Breast epithelium (tissue), 4 donors: Measurements from ENCODE around the gene MRGPRG. TPM values are rescaled to one million over a fixed set of nuclear protein-coding genes. Genes with fewer than 3 reads are reported as not detected.

Experiments used
- DNase-seq, 2 donors: peaks; one replicate each; pipeline ENCODE4 v3.0.0-alpha.2; 2019; ENCODE audit warnings: low spot score in 2 of 2
- H3K27ac ChIP-seq, 2 donors: fragments of 200-600 bp; sonication (generic) in 1 of 2; one replicate each; pipeline ENCODE4 v1.5.1; 2016 to 2019; ENCODE audit warnings: mild to moderate bottlenecking in 1 of 2
- H3K27me3 ChIP-seq, 2 donors: fragments of 200-600 bp; sonication (generic) in 1 of 2; one replicate each; pipeline versions ENCODE4 v1.5.1 to v1.6.0; 2017 to 2019; ENCODE audit warnings: control low read depth in 1 of 2, mild to moderate bottlenecking in 1 of 2
- H3K36me3 ChIP-seq: fragments of 200-600 bp; one replicate; pipeline ENCODE4 v1.5.1; 2019
- H3K4me1 ChIP-seq, 2 donors: fragments of 200-600 bp; sonication (generic); one replicate each; pipeline ENCODE4 v1.5.1; 2016 to 2019; ENCODE audit warnings: control low read depth in 1 of 2
- H3K4me3 ChIP-seq, 3 donors: fragments of 200-600 bp; sonication (generic); 1 replicate in 2 of 3; 2 replicates in 1 of 3; pipeline ENCODE4 v1.5.1; 2016 to 2019; ENCODE audit warnings: mild to moderate bottlenecking in 3 of 3, moderate library complexity in 2 of 3
- H3K9me3 ChIP-seq, 2 donors: fragments of 200-600 bp; sonication (generic) in 1 of 2; one replicate each; pipeline ENCODE4 v1.5.1; 2016 to 2019; ENCODE audit warnings: control low read depth in 1 of 2
- POLR2A ChIP-seq: fragments of 450-650 bp; IDR thresholded peaks from one replicate; pipeline ENCODE4 v1.6.1; 2016; ENCODE audit warnings: antibody characterized with exemption, mild to moderate bottlenecking, moderate library complexity
- POLR2AphosphoS5 ChIP-seq, 3 donors: sonication (generic); formaldehyde crosslinking; IDR thresholded peaks; one replicate each; pipeline ENCODE4 v1.6.1; 2017; ENCODE audit warnings: antibody characterized with exemption in 3 of 3
- intact Hi-C: fragments of 100-400 bp; cut with DNase I; formaldehyde crosslinking; loops from one replicate; pipeline ENCODE4 v1.15.1; 2023; ENCODE audit warnings: low total_unique reads
- total RNA-seq, 3 donors: library from RNA; depleted of rRNA; stranded (reverse); fragments of >200 nt; gene quantifications; one replicate each; pipeline ENCODE4 v1.1.0, GENCODE V29; 2016
- TF ChIP-seq, protein P1 (sequence below), 3 donors: fragments of 450-650 bp; IDR thresholded peaks; one replicate each; pipeline ENCODE4 v1.5.1; 2016 to 2017; ENCODE audit warnings: antibody characterized with exemption in 3 of 3, mild to moderate bottlenecking in 3 of 3, moderate library complexity in 3 of 3

MRGPRG gene
- total RNA-seq, 3 donors from 2014 or later, result not detected

DNA sequence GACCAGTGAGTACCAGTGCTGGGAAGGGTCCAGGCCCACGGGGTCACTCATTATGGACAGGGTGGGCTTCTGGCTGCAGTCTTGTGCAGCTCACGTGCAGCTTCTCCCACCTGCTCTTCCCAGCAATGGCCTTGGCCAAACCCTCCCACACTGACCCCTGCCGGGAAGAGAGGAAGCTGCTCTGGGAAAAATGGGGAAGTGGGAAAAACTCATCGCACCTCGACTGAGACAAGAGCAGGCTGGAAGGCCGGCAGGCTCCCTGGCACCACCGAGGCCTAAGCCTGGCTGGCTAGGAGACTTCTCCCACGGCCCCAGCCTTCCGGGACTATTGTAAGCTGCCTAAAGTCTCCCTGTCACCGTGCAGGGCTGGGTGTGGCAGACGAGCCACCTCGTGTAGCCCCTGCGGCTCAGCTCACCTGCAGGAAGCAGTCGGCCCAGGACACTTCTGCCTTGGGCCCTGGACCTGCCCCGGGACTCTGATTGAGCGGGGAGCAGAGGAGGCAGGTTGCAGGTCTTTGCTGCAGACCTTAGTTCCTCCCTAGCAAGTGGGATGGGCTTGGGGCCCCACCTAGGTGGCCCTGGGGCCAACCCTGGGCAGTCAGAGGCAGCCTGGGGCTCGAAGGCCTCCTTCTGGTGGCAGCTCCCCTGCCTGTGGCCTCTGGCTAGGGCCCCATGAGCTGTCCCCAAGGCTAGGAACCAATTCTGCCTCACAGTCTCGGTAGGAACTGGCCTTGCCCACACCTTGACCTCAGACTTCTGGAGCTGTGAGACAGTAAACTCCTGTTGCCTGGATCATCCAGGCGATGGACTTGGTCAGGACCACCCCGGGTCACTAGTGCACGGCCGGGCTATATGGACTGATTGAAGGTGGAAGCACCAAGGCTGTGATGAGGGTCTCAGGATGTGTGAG lies 23.1 kb downstream of the MRGPRG start:
- no peaks in the 10 kb centered on the region for H3K36me3 ChIP-seq
- DNase-seq, result peak in 1 of 2 donors; percentile 36

DNA sequence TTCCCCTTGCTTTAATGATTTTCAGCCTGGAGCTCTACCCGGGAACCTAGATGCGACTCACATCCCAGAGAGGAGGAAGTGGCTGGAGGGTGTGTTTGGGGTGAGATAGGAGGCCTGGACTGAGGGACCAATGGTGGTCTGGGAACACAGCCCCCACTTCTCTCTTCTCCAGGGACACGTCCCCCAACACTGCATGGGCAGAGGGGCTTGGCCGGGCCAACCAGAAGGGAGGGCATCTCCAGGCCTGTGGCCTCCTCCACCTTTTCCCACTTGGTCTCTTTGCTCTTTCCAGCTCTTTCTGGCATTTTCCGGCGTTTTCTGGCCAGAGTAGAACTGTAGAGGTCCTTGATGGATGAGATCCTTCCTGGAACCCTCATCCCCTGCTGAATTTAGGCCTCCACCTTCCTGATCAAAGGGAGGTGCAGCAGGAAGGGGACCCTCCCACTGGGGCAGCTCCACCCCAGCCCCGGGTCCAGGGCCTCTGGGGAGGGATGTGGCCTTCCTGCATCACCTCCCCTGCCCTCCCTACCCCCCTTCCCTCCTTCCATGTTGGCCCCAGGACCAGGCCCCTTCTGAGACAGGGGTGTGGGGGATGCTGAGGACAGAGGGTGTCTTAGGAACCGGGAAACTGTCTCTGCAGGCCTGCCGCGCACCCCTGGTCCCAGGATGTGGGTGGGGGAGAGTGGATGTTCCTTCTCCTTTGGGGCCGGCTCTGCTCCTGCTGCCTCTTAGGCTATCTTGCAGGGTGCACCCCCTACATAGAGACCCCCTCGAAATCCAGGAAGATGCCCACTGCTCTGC lies 24.4 kb downstream of the MRGPRG start:
- Histone ChIP-seq H3K27ac (no peak overlapping the region), H3K27me3 (no peaks in the 10 kb centered on the region), H3K4me1 (no peaks in the 10 kb centered on the region), H3K4me3 (no peak overlapping the region), H3K36me3 (no peaks in the 10 kb centered on the region), H3K9me3 (no peaks in the 10 kb centered on the region)
- TF ChIP-seq, protein P1, sequence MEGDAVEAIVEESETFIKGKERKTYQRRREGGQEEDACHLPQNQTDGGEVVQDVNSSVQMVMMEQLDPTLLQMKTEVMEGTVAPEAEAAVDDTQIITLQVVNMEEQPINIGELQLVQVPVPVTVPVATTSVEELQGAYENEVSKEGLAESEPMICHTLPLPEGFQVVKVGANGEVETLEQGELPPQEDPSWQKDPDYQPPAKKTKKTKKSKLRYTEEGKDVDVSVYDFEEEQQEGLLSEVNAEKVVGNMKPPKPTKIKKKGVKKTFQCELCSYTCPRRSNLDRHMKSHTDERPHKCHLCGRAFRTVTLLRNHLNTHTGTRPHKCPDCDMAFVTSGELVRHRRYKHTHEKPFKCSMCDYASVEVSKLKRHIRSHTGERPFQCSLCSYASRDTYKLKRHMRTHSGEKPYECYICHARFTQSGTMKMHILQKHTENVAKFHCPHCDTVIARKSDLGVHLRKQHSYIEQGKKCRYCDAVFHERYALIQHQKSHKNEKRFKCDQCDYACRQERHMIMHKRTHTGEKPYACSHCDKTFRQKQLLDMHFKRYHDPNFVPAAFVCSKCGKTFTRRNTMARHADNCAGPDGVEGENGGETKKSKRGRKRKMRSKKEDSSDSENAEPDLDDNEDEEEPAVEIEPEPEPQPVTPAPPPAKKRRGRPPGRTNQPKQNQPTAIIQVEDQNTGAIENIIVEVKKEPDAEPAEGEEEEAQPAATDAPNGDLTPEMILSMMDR (IDR thresholded peaks at IDR 0.05), result no peak
- TF ChIP-seq POLR2AphosphoS5 (IDR thresholded peaks at IDR 0.05), result no peak
- no peak for TF ChIP-seq POLR2A
- intact Hi-C loops, result no loop called here
- DNase-seq, result no peak

More for the DNA sequence above, 23.1 kb downstream of the MRGPRG start:
- intact Hi-C loops, result no loop called here
- TF ChIP-seq, protein P1 (IDR thresholded peaks at IDR 0.05), result peak in 2 of 3 donors; percentile 11 to 24
- TF ChIP-seq POLR2AphosphoS5 (IDR thresholded peaks at IDR 0.05) (no peak), POLR2A (no peak)
- Histone ChIP-seq H3K27ac (no peak overlapping the region), H3K9me3 (no peaks in the 10 kb centered on the region), H3K4me1 (no peaks in the 10 kb centered on the region), H3K4me3 (no peak overlapping the region), H3K27me3 (peaks cover 0 to 3% of the 10 kb centered on the region in 2 donors)

DNA sequence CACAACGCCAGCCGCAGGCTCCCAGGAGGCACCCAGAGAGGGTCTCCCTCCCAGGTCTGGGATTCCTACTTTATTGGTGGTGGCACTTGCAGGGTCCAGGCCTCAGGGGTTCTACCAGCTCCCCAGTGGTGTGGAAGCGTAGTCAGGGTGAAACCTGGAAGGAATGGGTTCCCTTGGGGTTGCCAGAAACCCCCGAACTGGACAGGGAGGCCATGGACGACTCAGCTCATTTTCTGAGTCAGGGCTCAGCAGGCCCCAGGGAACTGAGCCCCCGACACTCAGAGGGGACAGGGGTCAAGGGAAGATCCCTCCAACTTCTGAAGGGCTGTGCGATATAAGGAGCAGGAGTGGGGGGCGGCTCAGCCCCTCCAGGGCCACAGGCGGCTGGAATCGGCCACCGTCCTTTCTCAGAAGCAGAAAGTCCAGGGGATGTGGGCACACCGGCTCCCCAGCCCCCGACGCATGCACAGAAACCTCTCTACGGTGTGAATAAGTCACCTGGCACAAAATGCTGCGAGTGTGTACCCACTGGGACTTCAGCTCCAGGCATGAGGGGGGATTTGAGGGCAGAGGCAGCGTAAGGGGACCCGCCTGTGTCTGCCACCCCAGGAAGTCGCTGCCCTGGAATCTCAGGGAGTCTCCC lies 25.1 kb downstream of the MRGPRG start:
- peak in 1 of 2 donors; percentile 44 for DNase-seq
- H3K9me3 ChIP-seq, result no peaks in the 10 kb centered on the region
- intact Hi-C loops, result no loop called here
- H3K4me1 ChIP-seq, result no peaks in the 10 kb centered on the region
- no peaks in the 10 kb centered on the region for H3K36me3 ChIP-seq
- H3K27ac ChIP-seq, result no peak overlapping the region
- no peaks in the 10 kb centered on the region for H3K27me3 ChIP-seq
- H3K4me3 ChIP-seq, result no peak overlapping the region
- no peak for TF ChIP-seq POLR2AphosphoS5 (IDR thresholded peaks at IDR 0.05)

DNA sequence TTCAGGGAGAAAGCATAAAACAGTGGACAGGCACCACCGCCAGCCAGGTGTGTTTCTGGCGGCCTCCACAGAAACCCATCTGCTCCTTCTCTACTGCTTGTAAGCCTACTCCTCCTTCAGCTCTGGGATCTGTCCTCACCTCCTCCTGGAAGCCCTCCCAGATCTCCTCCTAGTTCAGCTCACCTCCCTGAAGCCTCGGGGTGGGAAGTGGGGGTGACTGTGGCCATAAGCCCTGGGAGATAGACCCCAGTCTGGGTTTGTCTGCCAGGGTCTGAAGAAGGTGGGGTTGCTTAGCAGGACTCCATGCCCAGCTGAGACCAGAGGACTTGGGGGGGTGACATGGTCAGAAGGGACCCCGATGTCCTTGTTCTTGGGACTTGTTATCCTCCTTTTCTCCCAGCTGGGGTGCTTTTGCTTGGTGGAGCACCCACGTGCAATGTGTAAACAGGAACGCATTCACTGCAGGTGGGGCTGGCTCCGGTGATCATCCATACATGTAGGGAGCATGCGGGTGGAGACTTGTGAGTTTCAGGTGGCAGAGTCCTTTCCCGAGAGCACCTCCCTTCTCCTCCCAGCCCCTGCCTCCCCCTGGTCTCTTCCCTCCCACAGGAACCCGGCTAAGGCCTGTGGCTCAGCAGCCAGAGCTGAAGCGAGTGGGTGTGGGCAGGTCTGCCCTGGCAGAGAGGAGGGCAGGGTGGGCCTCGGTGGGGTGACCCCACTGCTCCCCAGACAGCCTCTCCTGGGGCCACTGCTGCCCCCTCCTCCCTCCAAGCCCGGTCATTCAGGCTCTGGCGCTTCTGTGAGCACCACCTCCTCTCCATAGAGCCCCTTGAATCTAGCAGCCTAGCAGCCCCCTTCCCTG lies 25.9 kb downstream of the MRGPRG start:
- H3K27me3 ChIP-seq, result no peaks in the 10 kb centered on the region
- H3K36me3 ChIP-seq, result no peaks in the 10 kb centered on the region
- no peaks in the 10 kb centered on the region for H3K9me3 ChIP-seq
- no peak for TF ChIP-seq POLR2A
- no peak overlapping the region for H3K4me3 ChIP-seq
- DNase-seq, result no peak
- intact Hi-C loops, result no loop called here
- H3K4me1 ChIP-seq, result no peaks in the 10 kb centered on the region
- no peak overlapping the region for H3K27ac ChIP-seq

DNA sequence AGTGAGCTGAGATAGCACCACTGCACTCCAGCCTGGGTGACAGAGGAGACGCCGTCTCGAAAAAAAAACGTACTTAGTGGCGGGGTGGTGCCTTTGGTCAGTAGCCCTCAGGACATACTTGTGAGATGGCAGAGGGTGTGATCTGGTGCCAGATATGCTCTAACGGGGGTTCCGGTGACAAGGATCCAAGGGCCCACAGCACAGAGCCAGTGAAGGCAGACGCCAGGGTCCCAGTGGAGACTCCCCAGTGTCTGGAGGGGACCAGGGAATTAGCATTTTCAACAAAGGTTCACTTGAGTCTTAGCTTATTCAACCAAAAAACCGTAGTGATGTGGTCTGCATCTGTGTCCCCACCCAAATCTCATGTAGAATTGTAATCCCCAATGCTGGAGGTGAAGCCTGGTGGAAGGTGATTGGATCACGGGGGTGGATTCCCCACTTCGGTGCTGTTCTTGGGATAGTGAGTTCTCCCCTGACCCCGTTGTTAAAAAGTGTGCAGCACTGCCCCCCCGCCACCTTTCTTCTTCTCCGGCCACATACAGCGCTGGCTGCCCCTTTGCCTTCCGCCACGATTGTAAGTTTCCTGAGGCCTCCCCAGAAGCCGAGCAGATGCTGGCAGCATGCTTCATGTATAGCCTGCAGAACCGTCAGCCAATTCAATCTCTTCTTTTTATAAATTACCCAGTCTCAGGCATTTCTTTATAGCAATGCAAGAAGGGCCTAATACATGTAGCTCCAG lies 26.9 kb downstream of the MRGPRG start:
- H3K4me3 ChIP-seq, result no peak overlapping the region
- no peak overlapping the region for H3K27ac ChIP-seq
- intact Hi-C loops, result no loop called here
- TF ChIP-seq, protein P1 (IDR thresholded peaks at IDR 0.05), result no peak
- no peak for TF ChIP-seq POLR2AphosphoS5 (IDR thresholded peaks at IDR 0.05)
- no peak for TF ChIP-seq POLR2A
- no peak for DNase-seq
- H3K27me3 ChIP-seq, result no peaks in the 10 kb centered on the region
- no peaks in the 10 kb centered on the region for H3K36me3 ChIP-seq
- H3K4me1 ChIP-seq, result no peaks in the 10 kb centered on the region
- no peaks in the 10 kb centered on the region for H3K9me3 ChIP-seq
